Activated CD8-positive, alpha-beta memory T cell treated with anti-CD3 and anti-CD28 coated beads, Interleukin-2, amount 50 U/mL, for 4 hours (primary cell): ENCODE measurements around the gene C19orf67.
A peak's percentile ranks its signal among the peaks of the same experiment; 100 is the strongest.

Source experiments
- DNase-seq: peaks from one replicate; pipeline ENCODE4 v3.0.0-alpha.2; 2020

C19orf67 gene

GRCh38 chr19:14085309-14085995, at the start of gene C19orf67:
TSS of gene C19orf67 (minus strand) at chr19:14085783. CDS start at chr19:14085627, 156 bp downstream.
- no peak for DNase-seq

- no peak for DNase-seq
Measured at GRCh38 chr19:14135355-14135754, 49.8 kb upstream of the C19orf67 start.

- DNase-seq: no peak
Measured at GRCh38 chr19:14127929-14128509, 42.4 kb upstream of the C19orf67 start.

GRCh38 chr19:14127176-14127575, 41.6 kb upstream of the C19orf67 start:
- no peak for DNase-seq

GRCh38 chr19:14122924-14123323, 37.3 kb upstream of the C19orf67 start:
- DNase-seq: no peak

GRCh38 chr19:14120497-14120780, 34.9 kb upstream of the C19orf67 start:
- no peak for DNase-seq

GRCh38 chr19:14119644-14120496, 34.3 kb upstream of the C19orf67 start:
- no peak for DNase-seq

- no peak for DNase-seq
Measured at GRCh38 chr19:14119146-14119545, 33.6 kb upstream of the C19orf67 start.

GRCh38 chr19:14118165-14119051, 32.8 kb upstream of the C19orf67 start:
- DNase-seq: peak; percentile 31

- DNase-seq: peak; percentile 98
Measured at GRCh38 chr19:14117668-14118164, 32.1 kb upstream of the C19orf67 start, which contains the start of gene PRKACA. TSS of gene PRKACA (minus strand) at chr19:14117762. CDS start at chr19:14117547, 215 bp downstream.

- peak; percentile 31 for DNase-seq
Measured at GRCh38 chr19:14116918-14117578, 31.5 kb upstream of the C19orf67 start.

GRCh38 chr19:14116525-14116917, 30.9 kb upstream of the C19orf67 start:
- no peak for DNase-seq

GRCh38 chr19:14115756-14116155, 30.2 kb upstream of the C19orf67 start:
- DNase-seq: no peak

GRCh38 chr19:14114854-14115253, 29.3 kb upstream of the C19orf67 start:
- DNase-seq: peak; percentile 53

GRCh38 chr19:14114439-14114838, 28.9 kb upstream of the C19orf67 start:
- no peak for DNase-seq

- peak; percentile 43 for DNase-seq
Measured at GRCh38 chr19:14113762-14114414, 28.3 kb upstream of the C19orf67 start.

GRCh38 chr19:14112809-14113385, 27.3 kb upstream of the C19orf67 start:
- no peak for DNase-seq

- no peak for DNase-seq
Measured at GRCh38 chr19:14112051-14112808, 26.6 kb upstream of the C19orf67 start.

GRCh38 chr19:14111486-14111885, 25.9 kb upstream of the C19orf67 start:
- DNase-seq: no peak

- no peak for DNase-seq
Measured at GRCh38 chr19:14110650-14111049, 25.1 kb upstream of the C19orf67 start.
